Islet precursor cell (in vitro differentiated cells): ENCODE measurements around the gene HCAR2.
"Not testable (repeated sequence)": the region's sequence is repeated elsewhere in the genome, so short reads cannot be mapped to it uniquely, and the experiment has no call there.

Source experiments
- DNase-seq: peaks from one replicate; pipeline ENCODE4 v3.0.0-alpha.2; 2018

The HCAR2 gene

GRCh38 chr12:122661246-122661645, 41.9 kb downstream of the HCAR2 start:
- DNase-seq = no peak

GRCh38 chr12:122659579-122659978, 43.6 kb downstream of the HCAR2 start:
- DNase-seq = no peak

GRCh38 chr12:122656298-122656697, 46.9 kb downstream of the HCAR2 start:
- DNase-seq = no peak

GRCh38 chr12:122653291-122653690, 49.9 kb downstream of the HCAR2 start:
- DNase-seq = not testable (repeated sequence)

GRCh38 chr12:122651520-122652224, 51.5 kb downstream of the HCAR2 start:
- DNase-seq = no peak
